Measurements from ENCODE around the gene AOAH.
"Not testable (repeated sequence)": the region's sequence is repeated elsewhere in the genome, so short reads cannot be mapped to it uniquely, and the experiment has no call there.

AOAH gene

GRCh38 chr7:36469236-36469635 lies 255.1 kb downstream of the AOAH start:
- peaks cover 3% of the 10 kb centered on the region for H3K9me3 Mint-ChIP-seq
- no peak overlapping the region for H3K4me3 Mint-ChIP-seq
- peaks cover 18% of the 10 kb centered on the region for H3K27me3 Mint-ChIP-seq
- H3K27ac Mint-ChIP-seq = no peak overlapping the region
- DNase-seq (ENCODE audit: low spot score in 2 of 2) = no peak
- no peaks in the 10 kb centered on the region for H3K4me1 Mint-ChIP-seq
- ATAC-seq (ENCODE audit: low read depth) = no peak
- no peaks in the 10 kb centered on the region for H3K36me3 Mint-ChIP-seq

GRCh38 chr7:36468370-36469101 lies 255.8 kb downstream of the AOAH start:
- no peaks in the 10 kb centered on the region for H3K4me1 Mint-ChIP-seq
- ATAC-seq (ENCODE audit: low read depth) (no peak), DNase-seq (ENCODE audit: low spot score in 2 of 2) (no peak)
- H3K36me3 Mint-ChIP-seq = no peaks in the 10 kb centered on the region
- no peak overlapping the region for H3K4me3 Mint-ChIP-seq
- no peak overlapping the region for H3K27ac Mint-ChIP-seq
- H3K27me3 Mint-ChIP-seq = peaks cover 15% of the 10 kb centered on the region
- H3K9me3 Mint-ChIP-seq = peaks cover 3% of the 10 kb centered on the region

GRCh38 chr7:36466001-36466400 lies 258.3 kb downstream of the AOAH start:
- H3K27me3 Mint-ChIP-seq = peaks cover 14% of the 10 kb centered on the region
- H3K4me1 Mint-ChIP-seq; H3K9me3 Mint-ChIP-seq; DNase-seq (ENCODE audit: low spot score in 2 of 2); H3K27ac Mint-ChIP-seq; H3K4me3 Mint-ChIP-seq; ATAC-seq (ENCODE audit: low read depth); H3K36me3 Mint-ChIP-seq: not testable (repeated sequence)

- DNase-seq (ENCODE audit: low spot score in 2 of 2) (no peak), ATAC-seq (ENCODE audit: low read depth) (no peak)
- Mint-ChIP-seq H3K27me3 (peaks cover 8% of the 10 kb centered on the region), H3K4me3 (no peak overlapping the region), H3K4me1 (no peaks in the 10 kb centered on the region), H3K36me3 (no peaks in the 10 kb centered on the region), H3K27ac (no peak overlapping the region), H3K9me3 (peaks cover 3% of the 10 kb centered on the region)
Measured at GRCh38 chr7:36464271-36464670, 260.0 kb downstream of the AOAH start.

Measured in memory B cell (primary cell).